ENCODE results near the gene APH1B. TPM values are rescaled to one million over a fixed set of nuclear protein-coding genes. Genes with fewer than 3 reads are reported as not detected.
A peak's percentile ranks its signal among the peaks of the same experiment; 100 is the strongest.

APH1B gene
- total RNA-seq, 4 donors from 2014 or later: 15.9 to 17.4 (median 17.0) TPM

- DNase-seq (ENCODE audit: low spot score): no peak
- TF ChIP-seq CTCF (IDR thresholded peaks at IDR 0.05): no peak
- ATAC-seq (ENCODE audit: low FRiP score): no peak
Observed at GRCh38 chr15:63292241-63292640, 14.8 kb downstream of the APH1B start.

DNA sequence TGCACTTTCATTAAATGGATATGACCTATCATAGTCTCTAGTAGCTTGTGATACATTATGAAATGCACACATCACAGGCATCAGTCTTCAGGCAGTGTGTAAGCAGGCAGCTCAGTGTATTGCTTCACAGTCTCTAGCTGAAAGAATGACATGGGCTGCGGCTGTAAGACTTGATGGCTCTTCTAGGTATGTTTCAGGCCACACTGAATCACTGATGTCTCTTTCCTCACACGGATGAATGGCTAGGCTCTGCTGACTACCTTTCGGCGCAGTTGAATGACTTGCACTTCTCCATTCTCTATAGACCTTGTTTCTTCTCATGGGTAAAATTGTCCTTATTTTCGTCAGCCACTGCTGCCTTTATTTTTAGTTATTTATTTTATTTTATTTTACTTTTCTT is 15.4 kb downstream of the APH1B start:
- TF ChIP-seq CTCF (IDR thresholded peaks at IDR 0.05): no peak
- DNase-seq (ENCODE audit: low spot score): no peak
- ATAC-seq (ENCODE audit: low FRiP score): peak; percentile 21

- TF ChIP-seq CTCF (IDR thresholded peaks at IDR 0.05): no peak
Observed at GRCh38 chr15:63294359-63294758, 17.0 kb downstream of the APH1B start.

DNA sequence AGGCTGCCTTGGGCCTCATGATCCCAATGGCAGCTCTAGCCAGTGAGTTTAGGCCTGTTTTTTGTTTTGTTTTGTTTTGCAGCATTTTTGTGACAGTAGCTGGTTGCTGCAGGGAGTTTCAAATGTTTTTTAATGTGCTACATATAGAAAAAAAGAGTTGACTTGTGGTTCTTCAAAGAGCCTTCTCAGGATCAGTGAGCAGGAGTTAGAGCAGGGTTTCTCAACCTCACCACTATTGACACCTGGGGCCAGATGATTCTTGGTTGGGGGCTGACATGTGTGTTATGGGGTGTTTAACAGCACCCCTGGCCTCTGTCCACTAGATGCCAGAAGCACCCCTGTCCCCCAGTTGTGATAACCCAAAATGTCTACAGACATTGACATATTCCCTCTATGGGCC is 17.9 kb downstream of the APH1B start:
- DNase-seq (ENCODE audit: low spot score) (no peak), ATAC-seq (ENCODE audit: low FRiP score) (no peak)
- TF ChIP-seq CTCF (IDR thresholded peaks at IDR 0.05): no peak

More at GRCh38 chr15:63294359-63294758, 17.0 kb downstream of the APH1B start:
- DNase-seq (ENCODE audit: low spot score) (no peak), ATAC-seq (ENCODE audit: low FRiP score) (no peak)

GRCh38 chr15:63296195-63296594 is 18.8 kb downstream of the APH1B start:
- ATAC-seq (ENCODE audit: low FRiP score) (no peak), DNase-seq (ENCODE audit: low spot score) (no peak)
- no peak for TF ChIP-seq CTCF (IDR thresholded peaks at IDR 0.05)

GRCh38 chr15:63299943-63300575 is 22.7 kb downstream of the APH1B start:
- DNase-seq (ENCODE audit: low spot score): no peak
- TF ChIP-seq CTCF (IDR thresholded peaks at IDR 0.05): no peak
- no peak for ATAC-seq (ENCODE audit: low FRiP score)

DNA sequence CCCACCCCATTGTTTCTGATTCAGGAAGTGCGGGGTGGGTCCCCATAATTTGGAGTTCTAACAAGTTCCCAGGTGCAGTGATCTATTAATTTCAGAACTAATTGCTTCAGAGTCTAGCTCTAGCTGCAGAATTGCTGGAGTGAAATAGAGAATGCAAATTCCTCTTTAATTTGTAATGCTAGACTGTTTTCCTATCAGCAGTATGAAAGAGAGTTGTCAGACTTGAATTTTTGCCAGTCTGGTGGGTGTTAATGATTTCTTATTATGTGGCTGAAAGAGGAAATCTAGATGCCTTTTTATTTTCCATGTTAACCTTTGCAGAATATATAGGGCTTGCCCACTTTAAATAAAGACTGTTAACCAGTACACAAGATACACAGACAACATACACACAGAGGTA is 23.7 kb downstream of the APH1B start:
- no peak for TF ChIP-seq CTCF (IDR thresholded peaks at IDR 0.05)
- no peak for DNase-seq (ENCODE audit: low spot score)
- ATAC-seq (ENCODE audit: low FRiP score): no peak

Measured in omental fat pad (tissue), 4 donors.